IPS DF 6.9 (cell line): Measurements from ENCODE around the gene ROCK2.
"Not testable (repeated sequence)": the region's sequence is repeated elsewhere in the genome, so short reads cannot be mapped to it uniquely, and the experiment has no call there.

ENCODE experiments used
- DNase-seq: peaks from one replicate; pipeline ENCODE4 v3.0.0-alpha.2; 2013; ENCODE audit warnings: low read depth, low spot score
- H3K27ac ChIP-seq: one replicate; pipeline ENCODE4 v1.5.1; 2013; ENCODE audit warnings: low read length, control low read depth
- H3K27me3 ChIP-seq: 2 replicates; pipeline ENCODE4 v1.6.1; 2013; ENCODE audit warnings: mild to moderate bottlenecking, low read length; ENCODE audit not compliant: control insufficient read depth, insufficient read depth
- H3K36me3 ChIP-seq: 2 replicates; pipeline ENCODE4 v1.6.1; 2013; ENCODE audit warnings: low read length; ENCODE audit not compliant: control insufficient read depth, insufficient read depth
- H3K4me1 ChIP-seq: 2 replicates; pipeline ENCODE4 v1.6.1; 2013; ENCODE audit warnings: low read length; ENCODE audit not compliant: control insufficient read depth, insufficient read depth
- H3K4me3 ChIP-seq: 2 replicates; pipeline ENCODE4 v1.5.1; 2013; ENCODE audit warnings: mild to moderate bottlenecking, low read length
- H3K9me3 ChIP-seq: 2 replicates; pipeline ENCODE4 v1.6.1; 2013; ENCODE audit warnings: low read length, inconsistent platforms; ENCODE audit not compliant: control insufficient read depth, insufficient read depth
- WGBS: extraction: QIAGEN DNeasy Blood & Tissue Kit; methylation state at CpG from one replicate; pipeline ENCODE4 v1.1.7; 2013; ENCODE audit warnings: mixed read lengths, missing lambda C conversion rate; ENCODE audit not compliant: insufficient read length, insufficient coverage; 5-methylcytosine and 5-hydroxymethylcytosine counted together

The ROCK2 gene

GRCh38 chr2:11239666-11240462 is 104.6 kb downstream of the ROCK2 start:
- WGBS: no CpG with 5 or more reads among the region's 6 CpGs
- Histone ChIP-seq H3K27me3 (no peaks in the 10 kb centered on the region), H3K4me3 (no peak overlapping the region), H3K4me1 (no peaks in the 10 kb centered on the region), H3K36me3 (no peaks in the 10 kb centered on the region), H3K9me3 (no peaks in the 10 kb centered on the region), H3K27ac (no peak overlapping the region)
- DNase-seq: no peak

DNA sequence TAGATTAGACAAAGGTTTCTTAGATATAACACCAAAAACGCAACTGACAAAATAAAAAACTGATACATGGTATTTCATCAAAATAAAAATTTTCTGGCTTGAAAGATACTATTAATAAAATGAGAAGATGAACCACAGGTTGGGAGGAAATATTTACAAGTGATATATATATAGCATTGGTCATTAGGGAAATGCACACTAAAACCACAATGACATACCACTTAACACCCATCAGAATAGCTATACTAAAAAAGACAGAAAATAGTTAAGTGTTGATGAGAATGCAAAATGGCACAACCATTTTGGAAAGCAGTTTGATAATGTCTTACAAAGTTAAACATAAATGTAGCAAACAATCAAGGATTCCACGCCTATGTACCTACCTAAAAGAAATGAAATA is 105.3 kb downstream of the ROCK2 start:
- DNase-seq: no peak
- WGBS: no CpG with 5 or more reads among the region's 2 CpGs

DNA sequence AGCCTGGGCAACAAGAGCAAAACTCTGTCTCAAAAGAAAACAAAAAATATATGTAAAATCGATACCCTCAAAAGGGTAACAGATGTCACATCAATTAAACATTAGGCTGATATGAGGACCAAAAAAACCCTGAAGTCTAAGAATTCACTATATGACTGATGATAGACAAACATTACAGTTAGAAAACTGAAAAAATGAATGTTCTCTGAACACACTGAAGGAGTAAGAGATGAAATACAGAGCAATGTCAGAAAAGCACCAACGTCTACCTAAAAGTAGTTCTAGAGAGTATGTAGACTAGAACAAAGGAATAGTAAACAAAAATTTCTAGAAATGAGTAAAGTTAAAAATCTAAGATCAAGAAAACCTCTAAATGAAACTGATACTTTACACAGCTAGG is 107.3 kb downstream of the ROCK2 start:
- no peak for DNase-seq
- Histone ChIP-seq H3K36me3 (no peaks in the 10 kb centered on the region), H3K9me3 (no peaks in the 10 kb centered on the region), H3K4me1 (no peaks in the 10 kb centered on the region), H3K27ac (no peak overlapping the region), H3K4me3 (no peak overlapping the region), H3K27me3 (no peaks in the 10 kb centered on the region)
- WGBS: no CpG with 5 or more reads among the region's 2 CpGs

More for the DNA sequence above, 105.3 kb downstream of the ROCK2 start:
- Histone ChIP-seq H3K36me3 (no peaks in the 10 kb centered on the region), H3K4me1 (no peaks in the 10 kb centered on the region), H3K27me3 (no peaks in the 10 kb centered on the region), H3K4me3 (no peak overlapping the region), H3K9me3 (no peaks in the 10 kb centered on the region), H3K27ac (no peak overlapping the region)

- no peak overlapping the region for H3K4me3 ChIP-seq
- no peak overlapping the region for H3K27ac ChIP-seq
- WGBS: no CpG with 5 or more reads among the region's 3 CpGs
- DNase-seq: no peak
- no peaks in the 10 kb centered on the region for H3K27me3 ChIP-seq
- H3K9me3 ChIP-seq: no peaks in the 10 kb centered on the region
- no peaks in the 10 kb centered on the region for H3K36me3 ChIP-seq
- H3K4me1 ChIP-seq: no peaks in the 10 kb centered on the region
Measured at GRCh38 chr2:11236335-11236734, 108.1 kb downstream of the ROCK2 start.

GRCh38 chr2:11235583-11235982 is 108.9 kb downstream of the ROCK2 start:
- Histone ChIP-seq H3K27ac (no peak overlapping the region), H3K36me3 (no peaks in the 10 kb centered on the region), H3K27me3 (no peaks in the 10 kb centered on the region), H3K9me3 (no peaks in the 10 kb centered on the region), H3K4me1 (no peaks in the 10 kb centered on the region), H3K4me3 (no peak overlapping the region)
- WGBS: 100% methylated on average over 1 of the region's 2 CpGs
- no peak for DNase-seq

DNA sequence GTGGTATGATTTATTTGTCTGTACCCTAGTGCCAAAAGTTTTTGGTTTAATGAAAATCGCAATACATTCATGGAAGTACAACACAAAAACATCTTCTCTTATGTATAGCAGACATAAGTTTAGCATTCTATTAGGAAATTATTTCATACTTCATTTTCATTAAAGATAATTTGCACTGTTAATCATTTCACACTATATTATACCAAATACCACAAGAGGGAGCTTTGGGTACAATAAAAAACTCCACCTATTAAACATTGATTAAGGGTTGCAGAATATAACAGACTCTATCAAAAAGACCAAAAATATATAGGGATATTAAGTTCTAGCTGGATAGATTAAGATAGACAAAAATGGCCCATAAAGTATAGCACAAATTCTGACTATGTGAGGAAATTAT is 110.1 kb downstream of the ROCK2 start:
- no peaks in the 10 kb centered on the region for H3K36me3 ChIP-seq
- no CpG with 5 or more reads among the region's 1 CpG for WGBS
- no peaks in the 10 kb centered on the region for H3K4me1 ChIP-seq
- no peaks in the 10 kb centered on the region for H3K27me3 ChIP-seq
- no peak overlapping the region for H3K27ac ChIP-seq
- no peak for DNase-seq
- no peak overlapping the region for H3K4me3 ChIP-seq
- no peaks in the 10 kb centered on the region for H3K9me3 ChIP-seq

DNA sequence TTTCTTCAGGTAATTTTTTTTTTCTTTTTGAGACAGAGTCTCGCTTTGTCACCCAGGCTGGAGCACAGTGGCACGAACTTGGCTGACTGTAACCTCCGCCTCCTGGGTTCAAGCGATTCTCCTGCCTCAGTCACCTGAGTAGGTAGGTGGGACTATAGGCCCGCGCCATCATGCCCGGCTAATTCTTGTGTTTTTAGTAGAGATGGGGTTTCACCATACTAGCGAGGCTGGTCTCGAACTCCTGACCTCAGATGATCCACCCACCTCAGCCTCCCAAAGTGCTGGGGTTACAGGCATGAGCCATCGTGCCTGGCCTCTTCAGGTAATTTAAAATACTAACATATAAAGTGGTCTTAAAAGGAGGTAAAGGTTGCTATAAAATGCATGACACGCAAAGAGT is 113.2 kb downstream of the ROCK2 start:
- not testable (repeated sequence) for DNase-seq, H3K9me3 ChIP-seq, H3K27ac ChIP-seq, H3K4me3 ChIP-seq, H3K36me3 ChIP-seq, H3K4me1 ChIP-seq, H3K27me3 ChIP-seq
- no CpG with 5 or more reads among the region's 11 CpGs for WGBS

GRCh38 chr2:11228692-11229091 is 115.7 kb downstream of the ROCK2 start:
- no peak for DNase-seq
- Histone ChIP-seq H3K9me3 (no peaks in the 10 kb centered on the region), H3K36me3 (no peaks in the 10 kb centered on the region), H3K27me3 (no peaks in the 10 kb centered on the region), H3K4me3 (no peak overlapping the region), H3K27ac (no peak overlapping the region), H3K4me1 (peaks cover 2% of the 10 kb centered on the region; the same call in 1 of the 2 replicates)
- no CpG with 5 or more reads among the region's 1 CpG for WGBS

DNA sequence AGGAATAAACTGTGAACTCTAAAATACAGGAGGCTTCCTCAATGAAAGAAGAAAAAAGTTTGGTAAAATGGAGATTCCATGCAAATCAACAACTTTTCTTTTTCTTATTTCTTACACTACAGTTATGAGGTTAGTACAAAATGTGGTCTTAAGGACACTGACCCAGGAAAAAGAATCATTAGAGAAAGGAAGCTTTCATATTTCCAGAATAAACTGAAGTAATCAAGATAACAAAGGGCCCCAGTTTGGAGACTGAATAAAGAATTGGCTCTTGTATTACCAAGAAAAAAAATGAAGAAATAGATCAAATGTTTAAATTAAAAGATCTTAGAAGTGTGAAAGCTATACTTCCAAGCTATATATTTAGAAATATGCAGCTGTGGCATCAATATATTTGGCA is 116.8 kb downstream of the ROCK2 start:
- peaks cover 2% of the 10 kb centered on the region; the same call in 1 of the 2 replicates for H3K4me1 ChIP-seq
- H3K4me3 ChIP-seq: no peak overlapping the region
- no peaks in the 10 kb centered on the region for H3K36me3 ChIP-seq
- no peaks in the 10 kb centered on the region for H3K9me3 ChIP-seq
- no peaks in the 10 kb centered on the region for H3K27me3 ChIP-seq
- DNase-seq: no peak
- no peak overlapping the region for H3K27ac ChIP-seq

GRCh38 chr2:11224887-11225286 is 119.5 kb downstream of the ROCK2 start:
- Histone ChIP-seq H3K36me3 (no peaks in the 10 kb centered on the region), H3K9me3 (no peaks in the 10 kb centered on the region), H3K27me3 (no peaks in the 10 kb centered on the region), H3K4me3 (no peak overlapping the region), H3K27ac (no peak overlapping the region), H3K4me1 (peaks cover 2% of the 10 kb centered on the region; the same call in 1 of the 2 replicates)
- DNase-seq: no peak

GRCh38 chr2:11222845-11223244 is 121.6 kb downstream of the ROCK2 start:
- Histone ChIP-seq H3K4me1 (peaks cover 2% of the 10 kb centered on the region; the same call in 1 of the 2 replicates), H3K27ac (no peak overlapping the region), H3K27me3 (no peaks in the 10 kb centered on the region), H3K4me3 (no peak overlapping the region), H3K36me3 (no peaks in the 10 kb centered on the region), H3K9me3 (no peaks in the 10 kb centered on the region)
- WGBS: no CpG with 5 or more reads among the region's 5 CpGs
- DNase-seq: no peak
